Measurements from ENCODE around the gene DPYSL4. TPM values are rescaled to one million over a fixed set of nuclear protein-coding genes. Genes with fewer than 3 reads are reported as not detected.
"Not testable (repeated sequence)": the region's sequence is repeated elsewhere in the genome, so short reads cannot be mapped to it uniquely, and the experiment has no call there.

Gene DPYSL4
- total RNA-seq, 1 experiment from 2014 or later: 26.3 TPM

DNA sequence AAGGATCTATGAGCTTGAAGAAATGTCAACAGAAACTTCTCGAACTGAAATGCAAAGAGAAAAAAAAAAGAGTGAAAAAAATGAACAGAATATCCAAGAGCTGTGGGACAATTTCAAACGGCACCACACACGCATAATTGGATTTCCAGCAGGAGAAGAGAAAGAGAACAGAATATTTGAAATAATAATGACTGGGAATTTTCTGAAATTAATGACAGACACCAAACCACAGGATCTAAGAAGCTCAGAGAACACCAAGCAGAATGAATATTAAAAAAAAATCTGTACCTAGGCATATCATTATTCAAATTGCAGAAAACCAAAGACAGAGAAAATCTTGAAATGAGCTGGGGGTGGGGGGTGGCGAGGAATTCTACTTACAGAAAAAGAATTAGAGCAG, 27.2 kb downstream of the DPYSL4 start:
- peaks cover 31 to 38% (median 38%) of the 10 kb centered on the region in 3 experiments for H3K36me3 Mint-ChIP-seq (ENCODE audit: insufficient read depth in 1 of 3, low read depth in 3 of 3)
- H3K23ac ChIP-seq (ENCODE audit: insufficient read length, low read depth, low read length): no peak overlapping the region
- no peaks in the 10 kb centered on the region for H3K27me3 ChIP-seq (ENCODE audit: insufficient read depth, low read length)

DNA sequence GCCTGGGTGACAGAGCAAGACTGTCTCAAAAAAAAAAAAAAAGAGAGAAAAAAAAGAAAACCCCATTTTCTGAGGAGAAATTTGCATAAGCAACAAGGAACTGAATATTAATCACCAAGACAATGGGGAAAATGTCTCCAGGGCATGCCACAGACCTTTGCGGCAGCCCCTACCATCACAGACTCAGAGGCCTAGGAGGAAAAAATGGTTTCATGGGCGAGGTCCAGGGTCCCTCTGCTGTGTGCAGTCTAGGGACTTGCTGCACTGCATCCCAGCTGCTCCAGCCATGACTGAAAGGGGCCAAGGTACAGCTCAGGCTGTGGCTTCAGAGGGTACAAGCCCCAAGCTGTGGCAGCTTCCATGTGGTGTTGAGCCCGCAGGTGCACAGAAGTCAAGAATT, 29.7 kb downstream of the DPYSL4 start:
- not testable (repeated sequence) for H3K9ac ChIP-seq (ENCODE audit: extremely low read depth, insufficient read length, low read length); H3K4me2 ChIP-seq (ENCODE audit: insufficient read depth, insufficient read length, low read length); H3K27ac Mint-ChIP-seq; H4K91ac ChIP-seq (ENCODE audit: insufficient read length, low read depth, low read length); H3K27ac ChIP-seq (ENCODE audit: insufficient read length, low read depth, low read length); H3K4me1 ChIP-seq (ENCODE audit: insufficient read depth, low read length); H3K4me1 Mint-ChIP-seq; H4K8ac ChIP-seq (replicated peaks; ENCODE audit: insufficient read length, low read depth, low read length); H3K23ac ChIP-seq (ENCODE audit: insufficient read length, low read depth, low read length); H3K23me2 ChIP-seq (ENCODE audit: insufficient read length, low read depth, low read length, poor library complexity, severe bottlenecking); H4K20me1 ChIP-seq (ENCODE audit: control insufficient read depth, insufficient read depth, insufficient read length); H3K79me1 ChIP-seq (ENCODE audit: insufficient read depth, low read depth, low read length, poor library complexity, severe bottlenecking); H2BK120ac ChIP-seq (ENCODE audit: low read depth, low read length, poor library complexity, severe bottlenecking); H2AK5ac ChIP-seq (ENCODE audit: insufficient read length, low read length); H3K56ac ChIP-seq (ENCODE audit: insufficient read length, low read depth, low read length); H2BK12ac ChIP-seq (ENCODE audit: insufficient read length, low read depth, low read length); H2AFZ ChIP-seq (ENCODE audit: low read length); H3K4ac ChIP-seq (ENCODE audit: low read depth, low read length); H2BK15ac ChIP-seq (ENCODE audit: low read depth, low read length); DNase-seq; H3K14ac ChIP-seq (ENCODE audit: insufficient read depth, low read length); H3K27me3 ChIP-seq (ENCODE audit: insufficient read depth, low read length); H2BK5ac ChIP-seq (ENCODE audit: insufficient read length, low read length); H3T11ph ChIP-seq (ENCODE audit: low read length); H3K9me3 ChIP-seq (ENCODE audit: control insufficient read depth, low read depth, low read length); H2BK20ac ChIP-seq (ENCODE audit: low read depth, low read length, poor library complexity, severe bottlenecking); H3K4me3 Mint-ChIP-seq; H4K5ac ChIP-seq (ENCODE audit: insufficient read length, low read depth, low read length); H3K79me2 ChIP-seq (ENCODE audit: insufficient read depth, low read length); H3K18ac ChIP-seq (ENCODE audit: insufficient read length, low read depth, low read length)
- Mint-ChIP-seq H3K9me3 (peaks cover 54 to 57% of the 10 kb centered on the region in 2 experiments), H3K27me3 (ENCODE audit: low read depth) (peaks cover 10% of the 10 kb centered on the region), H3K36me3 (ENCODE audit: insufficient read depth in 1 of 3, low read depth in 3 of 3) (peaks cover 42 to 45% (median 43%) of the 10 kb centered on the region in 3 experiments)
- WGBS (ENCODE audit: extremely low coverage, insufficient read length, low lambda C conversion rate): no CpG with 5 or more reads among the region's 3 CpGs

More for the DNA sequence above, 27.2 kb downstream of the DPYSL4 start:
- H2BK12ac ChIP-seq (ENCODE audit: insufficient read length, low read depth, low read length): no peak overlapping the region
- H2BK15ac ChIP-seq (ENCODE audit: low read depth, low read length): no peak overlapping the region
- H3K23me2 ChIP-seq (ENCODE audit: insufficient read length, low read depth, low read length, poor library complexity, severe bottlenecking): no peaks in the 10 kb centered on the region
- Mint-ChIP-seq H3K4me3 (no peak overlapping the region), H3K27me3 (ENCODE audit: low read depth) (peaks cover 10% of the 10 kb centered on the region), H3K9me3 (peaks cover 50 to 52% of the 10 kb centered on the region in 2 experiments), H3K27ac (no peak overlapping the region), H3K4me1 (no peaks in the 10 kb centered on the region)
- H3T11ph ChIP-seq (ENCODE audit: low read length): no peak overlapping the region
- TF ChIP-seq, protein P1, sequence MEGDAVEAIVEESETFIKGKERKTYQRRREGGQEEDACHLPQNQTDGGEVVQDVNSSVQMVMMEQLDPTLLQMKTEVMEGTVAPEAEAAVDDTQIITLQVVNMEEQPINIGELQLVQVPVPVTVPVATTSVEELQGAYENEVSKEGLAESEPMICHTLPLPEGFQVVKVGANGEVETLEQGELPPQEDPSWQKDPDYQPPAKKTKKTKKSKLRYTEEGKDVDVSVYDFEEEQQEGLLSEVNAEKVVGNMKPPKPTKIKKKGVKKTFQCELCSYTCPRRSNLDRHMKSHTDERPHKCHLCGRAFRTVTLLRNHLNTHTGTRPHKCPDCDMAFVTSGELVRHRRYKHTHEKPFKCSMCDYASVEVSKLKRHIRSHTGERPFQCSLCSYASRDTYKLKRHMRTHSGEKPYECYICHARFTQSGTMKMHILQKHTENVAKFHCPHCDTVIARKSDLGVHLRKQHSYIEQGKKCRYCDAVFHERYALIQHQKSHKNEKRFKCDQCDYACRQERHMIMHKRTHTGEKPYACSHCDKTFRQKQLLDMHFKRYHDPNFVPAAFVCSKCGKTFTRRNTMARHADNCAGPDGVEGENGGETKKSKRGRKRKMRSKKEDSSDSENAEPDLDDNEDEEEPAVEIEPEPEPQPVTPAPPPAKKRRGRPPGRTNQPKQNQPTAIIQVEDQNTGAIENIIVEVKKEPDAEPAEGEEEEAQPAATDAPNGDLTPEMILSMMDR (conservative IDR thresholded peaks at IDR 0.05): no peak
- H3K14ac ChIP-seq (ENCODE audit: insufficient read depth, low read length): no peak overlapping the region
- no peak overlapping the region for H3K27ac ChIP-seq (ENCODE audit: insufficient read length, low read depth, low read length)
- no peak overlapping the region for H3K4me2 ChIP-seq (ENCODE audit: insufficient read depth, insufficient read length, low read length)
- no peak overlapping the region for H2AFZ ChIP-seq (ENCODE audit: low read length)
- H4K91ac ChIP-seq (ENCODE audit: insufficient read length, low read depth, low read length): no peak overlapping the region
- H2AK5ac ChIP-seq (ENCODE audit: insufficient read length, low read length): no peak overlapping the region
- no peaks in the 10 kb centered on the region for H4K20me1 ChIP-seq (ENCODE audit: control insufficient read depth, insufficient read depth, insufficient read length)
- H3K79me2 ChIP-seq (ENCODE audit: insufficient read depth, low read length): no peaks in the 10 kb centered on the region
- DNase-seq: no peak
- H2BK120ac ChIP-seq (ENCODE audit: low read depth, low read length, poor library complexity, severe bottlenecking): no peak overlapping the region
- no peak overlapping the region for H2BK5ac ChIP-seq (ENCODE audit: insufficient read length, low read length)
- H3K4ac ChIP-seq (ENCODE audit: low read depth, low read length): no peak overlapping the region
- no peaks in the 10 kb centered on the region for H3K4me1 ChIP-seq (ENCODE audit: insufficient read depth, low read length)
- no peak overlapping the region for H2BK20ac ChIP-seq (ENCODE audit: low read depth, low read length, poor library complexity, severe bottlenecking)
- H3K79me1 ChIP-seq (ENCODE audit: insufficient read depth, low read depth, low read length, poor library complexity, severe bottlenecking): no peaks in the 10 kb centered on the region
- no peak overlapping the region for H4K5ac ChIP-seq (ENCODE audit: insufficient read length, low read depth, low read length)
- H3K9me3 ChIP-seq (ENCODE audit: control insufficient read depth, low read depth, low read length): no peaks in the 10 kb centered on the region
- H3K18ac ChIP-seq (ENCODE audit: insufficient read length, low read depth, low read length): no peak overlapping the region
- H3K56ac ChIP-seq (ENCODE audit: insufficient read length, low read depth, low read length): no peak overlapping the region
- no peak overlapping the region for H4K8ac ChIP-seq (replicated peaks; ENCODE audit: insufficient read length, low read depth, low read length)
- no peak overlapping the region for H3K9ac ChIP-seq (ENCODE audit: extremely low read depth, insufficient read length, low read length)
- no CpG with 5 or more reads among the region's 4 CpGs for WGBS (ENCODE audit: extremely low coverage, insufficient read length, low lambda C conversion rate)

Data from H9 (cell line).